Upper lobe of left lung (tissue), 6 donors: Measurements from ENCODE around the gene BSN. TPM values are rescaled to one million over a fixed set of nuclear protein-coding genes. Genes with fewer than 3 reads are reported as not detected.
A peak's percentile ranks its signal among the peaks of the same experiment; 100 is the strongest.

Experiments
- ATAC-seq, 2 donors: fragments of 200-7000 bp; cut with Tn5 transposase; one replicate each; pipeline ENCODE4 v1.9.1; 2022; ENCODE audit warnings: mild to moderate bottlenecking in 2 of 2, moderate library complexity in 2 of 2; ENCODE audit not compliant: low FRiP score in 2 of 2
- DNase-seq, 2 donors: peaks; one replicate each; pipeline ENCODE4 v3.0.0-alpha.2; 2019 to 2020
- H3K27ac ChIP-seq, 4 donors: fragments of 200-600 bp; sonication (generic); one replicate each; pipeline ENCODE4 v1.5.1; 2016 to 2019
- H3K27me3 ChIP-seq, 4 donors: fragments of 200-600 bp; sonication (generic); one replicate each; pipeline ENCODE4 v1.5.1; 2017 to 2019
- H3K36me3 ChIP-seq, 4 donors: fragments of 200-600 bp; sonication (generic); one replicate each; pipeline ENCODE4 v1.5.1; 2016 to 2019
- H3K4me1 ChIP-seq, 4 donors: fragments of 200-600 bp; sonication (generic); one replicate each; pipeline ENCODE4 v1.5.1; 2018 to 2019
- H3K4me3 ChIP-seq, 4 donors: fragments of 200-600 bp; sonication (generic); one replicate each; pipeline ENCODE4 v1.5.1; 2017 to 2019; ENCODE audit warnings: mild to moderate bottlenecking in 2 of 4, moderate library complexity in 1 of 4
- H3K9me3 ChIP-seq, 4 donors: fragments of 200-600 bp; sonication (generic); one replicate each; pipeline ENCODE4 v1.5.1; 2018 to 2019
- EP300 ChIP-seq, 4 donors: sonication (generic); formaldehyde crosslinking; IDR thresholded peaks; one replicate each; pipeline ENCODE4 v1.5.1; 2017; ENCODE audit warnings: antibody characterized with exemption in 4 of 4, control low read depth in 2 of 4
- POLR2A ChIP-seq, 4 donors: fragments of 450-650 bp; IDR thresholded peaks; one replicate each; pipeline ENCODE4 v1.5.1; 2016 to 2017; ENCODE audit warnings: antibody characterized with exemption in 4 of 4, mild to moderate bottlenecking in 2 of 4
- POLR2AphosphoS5 ChIP-seq, 2 donors: sonication (generic); formaldehyde crosslinking; IDR thresholded peaks; one replicate each; pipeline ENCODE4 v1.5.1; 2017; ENCODE audit warnings: antibody characterized with exemption in 2 of 2
- WGBS, 2 donors: methylation state at CpG; one replicate each; pipeline ENCODE4 v1.1.5; 2017 to 2018; 5-methylcytosine and 5-hydroxymethylcytosine counted together
- total RNA-seq, 6 donors: library from RNA; depleted of rRNA in 4 of 6; stranded (reverse); fragments of >200 nt in 4 of 6; gene quantifications; one replicate each; pipeline versions ENCODE4 v1.1.0 to v1.2.1, GENCODE V29; 2016 to 2021
- TF ChIP-seq, protein P1 (sequence below), 6 experiments: fragments of 450-650 bp in 4 of 6; fragments of 200-600 bp in 2 of 6; sonication (generic) in 2 of 6; IDR thresholded peaks; one replicate each; pipeline ENCODE4 v1.5.1; 2016 to 2019; ENCODE audit warnings: antibody characterized with exemption in 6 of 6
- donor health status: DM: no; HTN: no; CAD: no; lungs with moderate emphysema.
- donor health status: DM: no; HTN: yes; CAD: no; lungs with severe emphysema.

Gene BSN, protein sequence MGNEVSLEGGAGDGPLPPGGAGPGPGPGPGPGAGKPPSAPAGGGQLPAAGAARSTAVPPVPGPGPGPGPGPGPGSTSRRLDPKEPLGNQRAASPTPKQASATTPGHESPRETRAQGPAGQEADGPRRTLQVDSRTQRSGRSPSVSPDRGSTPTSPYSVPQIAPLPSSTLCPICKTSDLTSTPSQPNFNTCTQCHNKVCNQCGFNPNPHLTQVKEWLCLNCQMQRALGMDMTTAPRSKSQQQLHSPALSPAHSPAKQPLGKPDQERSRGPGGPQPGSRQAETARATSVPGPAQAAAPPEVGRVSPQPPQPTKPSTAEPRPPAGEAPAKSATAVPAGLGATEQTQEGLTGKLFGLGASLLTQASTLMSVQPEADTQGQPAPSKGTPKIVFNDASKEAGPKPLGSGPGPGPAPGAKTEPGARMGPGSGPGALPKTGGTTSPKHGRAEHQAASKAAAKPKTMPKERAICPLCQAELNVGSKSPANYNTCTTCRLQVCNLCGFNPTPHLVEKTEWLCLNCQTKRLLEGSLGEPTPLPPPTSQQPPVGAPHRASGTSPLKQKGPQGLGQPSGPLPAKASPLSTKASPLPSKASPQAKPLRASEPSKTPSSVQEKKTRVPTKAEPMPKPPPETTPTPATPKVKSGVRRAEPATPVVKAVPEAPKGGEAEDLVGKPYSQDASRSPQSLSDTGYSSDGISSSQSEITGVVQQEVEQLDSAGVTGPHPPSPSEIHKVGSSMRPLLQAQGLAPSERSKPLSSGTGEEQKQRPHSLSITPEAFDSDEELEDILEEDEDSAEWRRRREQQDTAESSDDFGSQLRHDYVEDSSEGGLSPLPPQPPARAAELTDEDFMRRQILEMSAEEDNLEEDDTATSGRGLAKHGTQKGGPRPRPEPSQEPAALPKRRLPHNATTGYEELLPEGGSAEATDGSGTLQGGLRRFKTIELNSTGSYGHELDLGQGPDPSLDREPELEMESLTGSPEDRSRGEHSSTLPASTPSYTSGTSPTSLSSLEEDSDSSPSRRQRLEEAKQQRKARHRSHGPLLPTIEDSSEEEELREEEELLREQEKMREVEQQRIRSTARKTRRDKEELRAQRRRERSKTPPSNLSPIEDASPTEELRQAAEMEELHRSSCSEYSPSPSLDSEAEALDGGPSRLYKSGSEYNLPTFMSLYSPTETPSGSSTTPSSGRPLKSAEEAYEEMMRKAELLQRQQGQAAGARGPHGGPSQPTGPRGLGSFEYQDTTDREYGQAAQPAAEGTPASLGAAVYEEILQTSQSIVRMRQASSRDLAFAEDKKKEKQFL (N-terminal part only)
- total RNA-seq = 1 to 10 TPM in 2 of 6 donors, under 1 TPM in 4; 0.39 to 1.1 (median 0.72) TPM

DNA sequence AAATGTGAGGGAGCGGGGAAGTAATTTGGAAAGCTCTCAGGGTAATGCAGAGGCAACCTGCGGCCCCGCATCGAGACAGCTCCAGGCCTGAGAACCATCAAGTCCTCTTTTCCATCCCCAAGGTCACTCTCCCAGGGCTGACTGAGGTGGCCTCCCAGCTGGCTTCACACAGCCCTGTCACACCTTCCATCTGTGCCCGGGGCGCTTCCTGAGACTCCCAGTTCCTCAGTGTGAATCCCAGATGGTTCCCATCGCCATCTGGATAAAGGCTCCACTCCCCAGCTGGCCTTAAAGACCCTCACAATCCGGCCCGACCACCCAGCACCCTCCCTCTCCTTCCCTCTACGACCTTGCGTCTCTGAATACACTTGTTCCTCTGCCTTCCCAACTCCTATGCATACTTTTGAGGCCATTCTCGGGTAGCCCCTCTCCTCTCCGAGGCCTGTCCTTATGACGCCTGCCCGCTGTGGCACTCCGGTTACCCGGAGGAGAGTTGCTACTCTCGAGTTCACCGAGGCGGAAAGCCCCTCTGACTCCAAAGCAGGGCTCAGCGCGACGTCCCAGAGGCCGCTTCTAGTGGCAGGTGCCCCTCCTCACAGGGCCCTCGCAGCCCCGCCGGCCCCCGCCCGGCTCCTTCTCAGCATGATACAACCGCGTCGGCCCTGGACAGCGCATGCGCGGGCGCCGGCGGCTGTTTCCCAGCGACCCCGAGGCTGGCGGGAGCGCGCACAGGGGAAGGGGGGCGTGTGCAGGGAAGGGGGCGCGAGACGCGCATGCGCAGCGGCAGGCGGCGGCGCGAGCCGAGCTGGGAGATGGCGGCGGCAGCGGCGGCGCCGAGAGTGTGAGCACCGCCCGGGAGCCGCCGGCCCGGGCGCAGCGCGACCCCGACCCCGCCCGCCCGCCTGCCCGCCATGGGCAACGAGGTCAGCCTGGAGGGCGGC is at the start of gene BSN:
BSN (plus strand) TSS at position 786 of the 941 bp plus-strand sequence; CDS start at position 912, 126 bp downstream.
- DNase-seq (peak; percentile 85 to 98), ATAC-seq (peak; percentile 88 to 96)
- peak within 1 kb of the TSS; percentile 56 to 75 (median 73) for H3K4me3 ChIP-seq
- peaks cover 12 to 23% (median 17%) of the 10 kb centered on the region in 4 donors for H3K4me1 ChIP-seq
- peaks cover 0 to 5% (median 0%) of the 10 kb centered on the region in 4 donors for H3K27me3 ChIP-seq
- TF ChIP-seq, protein P1, sequence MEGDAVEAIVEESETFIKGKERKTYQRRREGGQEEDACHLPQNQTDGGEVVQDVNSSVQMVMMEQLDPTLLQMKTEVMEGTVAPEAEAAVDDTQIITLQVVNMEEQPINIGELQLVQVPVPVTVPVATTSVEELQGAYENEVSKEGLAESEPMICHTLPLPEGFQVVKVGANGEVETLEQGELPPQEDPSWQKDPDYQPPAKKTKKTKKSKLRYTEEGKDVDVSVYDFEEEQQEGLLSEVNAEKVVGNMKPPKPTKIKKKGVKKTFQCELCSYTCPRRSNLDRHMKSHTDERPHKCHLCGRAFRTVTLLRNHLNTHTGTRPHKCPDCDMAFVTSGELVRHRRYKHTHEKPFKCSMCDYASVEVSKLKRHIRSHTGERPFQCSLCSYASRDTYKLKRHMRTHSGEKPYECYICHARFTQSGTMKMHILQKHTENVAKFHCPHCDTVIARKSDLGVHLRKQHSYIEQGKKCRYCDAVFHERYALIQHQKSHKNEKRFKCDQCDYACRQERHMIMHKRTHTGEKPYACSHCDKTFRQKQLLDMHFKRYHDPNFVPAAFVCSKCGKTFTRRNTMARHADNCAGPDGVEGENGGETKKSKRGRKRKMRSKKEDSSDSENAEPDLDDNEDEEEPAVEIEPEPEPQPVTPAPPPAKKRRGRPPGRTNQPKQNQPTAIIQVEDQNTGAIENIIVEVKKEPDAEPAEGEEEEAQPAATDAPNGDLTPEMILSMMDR (IDR thresholded peaks at IDR 0.05) = no peak
- peak in 1 of 4 donors; percentile 16 for TF ChIP-seq POLR2A (IDR thresholded peaks at IDR 0.05)
- H3K36me3 ChIP-seq = no peaks in the 10 kb centered on the region
- H3K9me3 ChIP-seq = no peaks in the 10 kb centered on the region
- H3K27ac ChIP-seq = peak within 1 kb of the TSS; percentile 57 to 76 (median 70)
- 6 to 12% methylated on average over 29 to 32 of the region's 76 CpGs for WGBS, 2 donors

DNA sequence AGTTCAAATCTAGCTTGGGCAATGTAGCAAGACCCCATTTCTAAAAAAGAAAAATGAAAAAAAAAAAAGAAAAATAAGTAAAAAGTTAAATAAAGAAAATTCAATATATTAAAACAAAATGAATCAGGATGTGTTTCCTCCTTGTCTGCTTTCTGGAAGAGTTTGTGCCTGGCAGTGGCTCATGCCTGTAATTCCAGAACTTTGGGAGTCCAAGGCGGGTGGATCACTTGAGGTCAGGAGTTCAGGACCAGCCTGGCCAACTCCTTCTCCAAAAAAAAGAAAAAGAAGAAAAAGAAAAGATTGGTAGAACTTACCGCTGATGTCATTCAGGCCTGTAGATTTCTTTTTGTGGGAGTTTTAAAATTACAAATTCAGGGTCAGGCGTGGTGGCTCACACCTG is 47.4 kb upstream of the BSN start:
- DNase-seq = no peak
- WGBS, 2 donors = 89 to 92% methylated on average over 3 of the region's 3 CpGs

DNA sequence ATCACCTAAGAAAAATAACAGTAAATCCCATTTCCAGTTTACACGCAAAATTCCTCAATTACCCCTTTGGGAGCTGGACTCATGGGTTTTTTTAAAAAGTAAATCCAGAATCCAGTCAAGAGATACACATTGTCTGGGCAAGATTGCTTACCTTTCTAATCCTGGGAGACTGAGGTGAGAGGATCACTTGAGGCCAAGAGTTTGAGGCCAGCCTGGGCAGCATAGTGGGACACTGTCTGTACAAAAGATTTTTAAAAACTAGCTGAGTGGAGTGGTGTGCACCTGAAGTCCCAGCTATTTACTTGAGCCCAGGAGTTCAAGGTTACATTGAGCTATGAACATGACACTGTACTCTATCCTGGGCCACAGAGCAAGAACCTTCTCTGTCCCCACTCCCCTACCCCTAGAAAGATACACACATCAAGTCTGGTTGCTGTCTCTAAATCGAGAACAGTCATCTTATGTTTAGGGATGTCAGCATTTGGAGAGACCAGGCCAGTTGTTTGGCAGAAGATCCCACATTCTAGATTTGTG is 45.2 kb upstream of the BSN start:
- Histone ChIP-seq H3K27ac (no peak overlapping the region), H3K27me3 (no peaks in the 10 kb centered on the region), H3K4me1 (no peaks in the 10 kb centered on the region), H3K36me3 (peaks cover 11 to 40% (median 22%) of the 10 kb centered on the region in 4 donors), H3K9me3 (no peaks in the 10 kb centered on the region), H3K4me3 (no peak overlapping the region)
- WGBS, 2 donors = 43 to 46% methylated on average over 2 of the region's 2 CpGs
- no peak for ATAC-seq
- DNase-seq = no peak
- TF ChIP-seq, protein P1 (IDR thresholded peaks at IDR 0.05) = no peak
- TF ChIP-seq POLR2AphosphoS5 (IDR thresholded peaks at IDR 0.05) = no peak
- no peak for TF ChIP-seq EP300 (IDR thresholded peaks at IDR 0.05)
- TF ChIP-seq POLR2A (IDR thresholded peaks at IDR 0.05) = no peak

More for the DNA sequence above, 47.4 kb upstream of the BSN start:
- H3K4me1 ChIP-seq = no peaks in the 10 kb centered on the region
- H3K4me3 ChIP-seq = no peak overlapping the region
- no peaks in the 10 kb centered on the region for H3K27me3 ChIP-seq
- ATAC-seq = no peak
- peaks cover 11 to 22% (median 14%) of the 10 kb centered on the region in 4 donors for H3K36me3 ChIP-seq
- TF ChIP-seq EP300 (IDR thresholded peaks at IDR 0.05) (no peak), POLR2A (IDR thresholded peaks at IDR 0.05) (no peak), POLR2AphosphoS5 (IDR thresholded peaks at IDR 0.05) (no peak)
- TF ChIP-seq, protein P1 (IDR thresholded peaks at IDR 0.05) = no peak
- no peaks in the 10 kb centered on the region for H3K9me3 ChIP-seq
- no peak overlapping the region for H3K27ac ChIP-seq
